H1 (cell line): ENCODE data around the gene GALNT12. TPM values are rescaled to one million over a fixed set of nuclear protein-coding genes. Genes with fewer than 3 reads are reported as not detected.

Experiments
- KDM4A ChIP-seq: IDR thresholded peaks from one replicate; pipeline ENCODE4 v1.7.1; 2012; ENCODE audit warnings: low read depth, mild to moderate bottlenecking, moderate library complexity, low read length, inconsistent platforms; ENCODE audit not compliant: severe bottlenecking
- RFX5 ChIP-seq: IDR thresholded peaks from 2 replicates; pipeline ENCODE4 v1.6.1; 2011; ENCODE audit warnings: low read depth, low read length, improper control_type of control experiment, borderline replicate concordance
- TEAD4 ChIP-seq: IDR thresholded peaks from 2 replicates; pipeline ENCODE4 v1.6.1; 2012; ENCODE audit warnings: low read depth, low read length, inconsistent platforms, mixed read lengths
- polyA plus RNA-seq, 7 experiments: library from polyadenylated mRNA; depleted of rRNA in 3 of 7; stranded (reverse) in 5 of 7; unstranded in 2 of 7; fragments of >200 nt in 5 of 7; fragments of 200-250 nt in 2 of 7; gene quantifications; 1 replicate in 5 of 7; 2 replicates in 1 of 7; 4 replicates in 1 of 7; pipeline versions ENCODE4 v1.2.1 to v1.2.3, GENCODE V29; 2011 to 2013; ENCODE audit warnings: missing spikeins in 2 of 7, mixed read lengths in 2 of 7
- total RNA-seq: library from RNA; stranded (reverse); fragmentation: NEBNext Ultra II Directional; extraction: Animal tissue kit (Norgen Biotek cat#: 25700); gene quantifications from 2 replicates; pipeline ENCODE4 v1.2.1, GENCODE V29; 2021

The GALNT12 gene
- total and polyA plus RNA-seq, 2 of the 8 experiments (the other 6 are each of a cell fraction or from before 2014, with no cell fraction given) = 16.2 to 19.6 TPM

- no peak for TF ChIP-seq TEAD4
- TF ChIP-seq KDM4A = no peak
- no peak for TF ChIP-seq RFX5
Observed at GRCh38 chr9:98767196-98767595, 40.3 kb upstream of the GALNT12 start (continued).
